ENCODE measurements around the gene RNF181. TPM values are rescaled to one million over a fixed set of nuclear protein-coding genes. Genes with fewer than 3 reads are reported as not detected.

RNF181 gene
- total and polyA plus RNA-seq, 2 of the 13 experiments (the other 11 are each of a cell fraction or from before 2014, with no cell fraction given): 224 to 578 TPM

DNA sequence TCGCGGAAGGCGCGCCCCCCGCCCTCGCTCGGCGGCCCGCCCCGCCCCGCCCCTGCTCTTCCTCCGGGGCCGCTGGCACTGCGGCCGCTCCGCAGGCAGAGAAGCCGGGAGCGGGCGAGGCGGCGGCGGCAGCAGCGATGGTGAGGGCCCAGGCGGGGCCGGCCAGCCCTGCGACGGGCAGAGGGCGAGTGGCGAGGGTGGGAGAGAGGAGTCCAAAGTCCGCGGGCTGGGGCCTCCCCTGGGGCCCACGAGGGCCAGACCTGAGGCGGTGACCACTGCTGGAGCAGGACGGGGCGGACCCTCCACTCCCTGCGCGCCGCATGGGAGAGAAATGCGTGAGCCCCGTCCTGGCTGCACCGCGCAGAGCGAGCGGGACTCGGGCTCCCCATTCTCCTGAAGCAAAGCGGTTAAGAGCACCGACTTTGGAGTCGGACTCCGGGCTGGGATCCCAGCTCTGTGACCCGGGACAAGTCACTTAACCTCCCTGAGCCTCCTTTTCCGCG, 11.1 kb upstream of the RNF181 start, which contains the start of gene VAMP5 (continued):
- TF ChIP-seq, protein P1, sequence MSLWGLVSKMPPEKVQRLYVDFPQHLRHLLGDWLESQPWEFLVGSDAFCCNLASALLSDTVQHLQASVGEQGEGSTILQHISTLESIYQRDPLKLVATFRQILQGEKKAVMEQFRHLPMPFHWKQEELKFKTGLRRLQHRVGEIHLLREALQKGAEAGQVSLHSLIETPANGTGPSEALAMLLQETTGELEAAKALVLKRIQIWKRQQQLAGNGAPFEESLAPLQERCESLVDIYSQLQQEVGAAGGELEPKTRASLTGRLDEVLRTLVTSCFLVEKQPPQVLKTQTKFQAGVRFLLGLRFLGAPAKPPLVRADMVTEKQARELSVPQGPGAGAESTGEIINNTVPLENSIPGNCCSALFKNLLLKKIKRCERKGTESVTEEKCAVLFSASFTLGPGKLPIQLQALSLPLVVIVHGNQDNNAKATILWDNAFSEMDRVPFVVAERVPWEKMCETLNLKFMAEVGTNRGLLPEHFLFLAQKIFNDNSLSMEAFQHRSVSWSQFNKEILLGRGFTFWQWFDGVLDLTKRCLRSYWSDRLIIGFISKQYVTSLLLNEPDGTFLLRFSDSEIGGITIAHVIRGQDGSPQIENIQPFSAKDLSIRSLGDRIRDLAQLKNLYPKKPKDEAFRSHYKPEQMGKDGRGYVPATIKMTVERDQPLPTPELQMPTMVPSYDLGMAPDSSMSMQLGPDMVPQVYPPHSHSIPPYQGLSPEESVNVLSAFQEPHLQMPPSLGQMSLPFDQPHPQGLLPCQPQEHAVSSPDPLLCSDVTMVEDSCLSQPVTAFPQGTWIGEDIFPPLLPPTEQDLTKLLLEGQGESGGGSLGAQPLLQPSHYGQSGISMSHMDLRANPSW (CRISPR knock-in tag; IDR thresholded peaks at IDR 0.05; ENCODE audit: borderline replicate concordance): no peak; the same call in 1 of the 2 replicates
- TF ChIP-seq ZNF644 (CRISPR knock-in tag; IDR thresholded peaks at IDR 0.05; ENCODE audit: low read depth): 0 out of 2 replicates have a peak, but pooled peaks have one; percentile 7
- TF ChIP-seq KLF15 (CRISPR knock-in tag; IDR thresholded peaks at IDR 0.05; ENCODE audit: borderline replicate concordance): 0 out of 2 replicates have a peak, but pooled peaks have one; percentile 43
- peak; percentile 90 for TF ChIP-seq KDM6A (CRISPR knock-in tag; IDR thresholded peaks at IDR 0.05; ENCODE audit: low read depth)
- TF ChIP-seq, protein P2, sequence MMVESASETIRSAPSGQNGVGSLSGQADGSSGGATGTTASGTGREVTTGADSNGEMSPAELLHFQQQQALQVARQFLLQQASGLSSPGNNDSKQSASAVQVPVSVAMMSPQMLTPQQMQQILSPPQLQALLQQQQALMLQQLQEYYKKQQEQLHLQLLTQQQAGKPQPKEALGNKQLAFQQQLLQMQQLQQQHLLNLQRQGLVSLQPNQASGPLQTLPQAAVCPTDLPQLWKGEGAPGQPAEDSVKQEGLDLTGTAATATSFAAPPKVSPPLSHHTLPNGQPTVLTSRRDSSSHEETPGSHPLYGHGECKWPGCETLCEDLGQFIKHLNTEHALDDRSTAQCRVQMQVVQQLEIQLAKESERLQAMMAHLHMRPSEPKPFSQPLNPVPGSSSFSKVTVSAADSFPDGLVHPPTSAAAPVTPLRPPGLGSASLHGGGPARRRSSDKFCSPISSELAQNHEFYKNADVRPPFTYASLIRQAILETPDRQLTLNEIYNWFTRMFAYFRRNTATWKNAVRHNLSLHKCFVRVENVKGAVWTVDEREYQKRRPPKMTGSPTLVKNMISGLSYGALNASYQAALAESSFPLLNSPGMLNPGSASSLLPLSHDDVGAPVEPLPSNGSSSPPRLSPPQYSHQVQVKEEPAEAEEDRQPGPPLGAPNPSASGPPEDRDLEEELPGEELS (CRISPR knock-in tag; IDR thresholded peaks at IDR 0.05): peak; percentile 48
- no peak for TF ChIP-seq PRPF4 (IDR thresholded peaks at IDR 0.05; ENCODE audit: low read depth, low read length, poor library complexity, severe bottlenecking)
- TF ChIP-seq ISX (CRISPR knock-in tag; conservative IDR thresholded peaks at IDR 0.05): peak; percentile 85
- TF ChIP-seq ZNF205 (CRISPR knock-in tag; IDR thresholded peaks at IDR 0.05): peak; percentile 77; the same call in 1 of the 2 replicates
- TF ChIP-seq, protein P3, sequence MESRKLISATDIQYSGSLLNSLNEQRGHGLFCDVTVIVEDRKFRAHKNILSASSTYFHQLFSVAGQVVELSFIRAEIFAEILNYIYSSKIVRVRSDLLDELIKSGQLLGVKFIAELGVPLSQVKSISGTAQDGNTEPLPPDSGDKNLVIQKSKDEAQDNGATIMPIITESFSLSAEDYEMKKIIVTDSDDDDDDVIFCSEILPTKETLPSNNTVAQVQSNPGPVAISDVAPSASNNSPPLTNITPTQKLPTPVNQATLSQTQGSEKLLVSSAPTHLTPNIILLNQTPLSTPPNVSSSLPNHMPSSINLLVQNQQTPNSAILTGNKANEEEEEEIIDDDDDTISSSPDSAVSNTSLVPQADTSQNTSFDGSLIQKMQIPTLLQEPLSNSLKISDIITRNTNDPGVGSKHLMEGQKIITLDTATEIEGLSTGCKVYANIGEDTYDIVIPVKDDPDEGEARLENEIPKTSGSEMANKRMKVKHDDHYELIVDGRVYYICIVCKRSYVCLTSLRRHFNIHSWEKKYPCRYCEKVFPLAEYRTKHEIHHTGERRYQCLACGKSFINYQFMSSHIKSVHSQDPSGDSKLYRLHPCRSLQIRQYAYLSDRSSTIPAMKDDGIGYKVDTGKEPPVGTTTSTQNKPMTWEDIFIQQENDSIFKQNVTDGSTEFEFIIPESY (CRISPR knock-in tag; IDR thresholded peaks at IDR 0.05): no peak
- TF ChIP-seq KLF11 (CRISPR knock-in tag; IDR thresholded peaks at IDR 0.05): no peak
- peak; percentile 98 for TF ChIP-seq ZNF563 (CRISPR knock-in tag; IDR thresholded peaks at IDR 0.05)
- TF ChIP-seq SIX4 (CRISPR knock-in tag; IDR thresholded peaks at IDR 0.05): no peak
- TF ChIP-seq, protein P4, sequence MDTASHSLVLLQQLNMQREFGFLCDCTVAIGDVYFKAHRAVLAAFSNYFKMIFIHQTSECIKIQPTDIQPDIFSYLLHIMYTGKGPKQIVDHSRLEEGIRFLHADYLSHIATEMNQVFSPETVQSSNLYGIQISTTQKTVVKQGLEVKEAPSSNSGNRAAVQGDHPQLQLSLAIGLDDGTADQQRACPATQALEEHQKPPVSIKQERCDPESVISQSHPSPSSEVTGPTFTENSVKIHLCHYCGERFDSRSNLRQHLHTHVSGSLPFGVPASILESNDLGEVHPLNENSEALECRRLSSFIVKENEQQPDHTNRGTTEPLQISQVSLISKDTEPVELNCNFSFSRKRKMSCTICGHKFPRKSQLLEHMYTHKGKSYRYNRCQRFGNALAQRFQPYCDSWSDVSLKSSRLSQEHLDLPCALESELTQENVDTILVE (CRISPR knock-in tag; IDR thresholded peaks at IDR 0.05): no peak
- 0 out of 2 replicates have a peak, but pooled peaks have one; percentile 33 for TF ChIP-seq ZNF652 (CRISPR knock-in tag; IDR thresholded peaks at IDR 0.05; ENCODE audit: borderline replicate concordance, low read depth)
- TF ChIP-seq MEIS1 (CRISPR knock-in tag; IDR thresholded peaks at IDR 0.05; ENCODE audit: borderline replicate concordance): peak; percentile 86; the same call in 1 of the 2 replicates
- no peak for TF ChIP-seq ZNF333 (CRISPR knock-in tag; IDR thresholded peaks at IDR 0.05; ENCODE audit: borderline replicate concordance)
- TF ChIP-seq, protein P5, sequence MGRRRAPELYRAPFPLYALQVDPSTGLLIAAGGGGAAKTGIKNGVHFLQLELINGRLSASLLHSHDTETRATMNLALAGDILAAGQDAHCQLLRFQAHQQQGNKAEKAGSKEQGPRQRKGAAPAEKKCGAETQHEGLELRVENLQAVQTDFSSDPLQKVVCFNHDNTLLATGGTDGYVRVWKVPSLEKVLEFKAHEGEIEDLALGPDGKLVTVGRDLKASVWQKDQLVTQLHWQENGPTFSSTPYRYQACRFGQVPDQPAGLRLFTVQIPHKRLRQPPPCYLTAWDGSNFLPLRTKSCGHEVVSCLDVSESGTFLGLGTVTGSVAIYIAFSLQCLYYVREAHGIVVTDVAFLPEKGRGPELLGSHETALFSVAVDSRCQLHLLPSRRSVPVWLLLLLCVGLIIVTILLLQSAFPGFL (CRISPR knock-in tag; IDR thresholded peaks at IDR 0.05): no peak
- TF ChIP-seq, protein P6, sequence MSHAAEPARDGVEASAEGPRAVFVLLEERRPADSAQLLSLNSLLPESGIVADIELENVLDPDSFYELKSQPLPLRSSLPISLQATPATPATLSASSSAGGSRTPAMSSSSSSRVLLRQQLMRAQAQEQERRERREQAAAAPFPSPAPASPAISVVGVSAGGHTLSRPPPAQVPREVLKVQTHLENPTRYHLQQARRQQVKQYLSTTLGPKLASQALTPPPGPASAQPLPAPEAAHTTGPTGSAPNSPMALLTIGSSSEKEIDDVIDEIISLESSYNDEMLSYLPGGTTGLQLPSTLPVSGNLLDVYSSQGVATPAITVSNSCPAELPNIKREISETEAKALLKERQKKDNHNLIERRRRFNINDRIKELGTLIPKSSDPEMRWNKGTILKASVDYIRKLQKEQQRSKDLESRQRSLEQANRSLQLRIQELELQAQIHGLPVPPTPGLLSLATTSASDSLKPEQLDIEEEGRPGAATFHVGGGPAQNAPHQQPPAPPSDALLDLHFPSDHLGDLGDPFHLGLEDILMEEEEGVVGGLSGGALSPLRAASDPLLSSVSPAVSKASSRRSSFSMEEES (CRISPR knock-in tag; IDR thresholded peaks at IDR 0.05): peak; percentile 40; the same call in 1 of the 2 replicates
- TF ChIP-seq ZNF17 (CRISPR knock-in tag; IDR thresholded peaks at IDR 0.05): no peak
- TF ChIP-seq ZNF224 (CRISPR knock-in tag; IDR thresholded peaks at IDR 0.05): peak; percentile 75; the same call in 1 of the 2 replicates
